H9 (cell line): Measurements from ENCODE around the gene TKTL1. TPM values are rescaled to one million over a fixed set of nuclear protein-coding genes. Genes with fewer than 3 reads are reported as not detected.

Source experiments
- DNase-seq: peaks from one replicate; pipeline ENCODE4 v3.0.0-alpha.2; 2017
- H2AFZ ChIP-seq: one replicate; pipeline ENCODE4 v1.6.1; 2013; ENCODE audit warnings: mild to moderate bottlenecking, low read length, control low read depth, moderate library complexity
- H2AK5ac ChIP-seq: 2 replicates; pipeline ENCODE4 v1.6.1; 2013; ENCODE audit warnings: low read length, control low read depth, mixed read lengths; ENCODE audit not compliant: insufficient read length
- H2BK120ac ChIP-seq: one replicate; pipeline ENCODE4 v1.6.1; 2013; ENCODE audit warnings: low read depth, mild to moderate bottlenecking, low read length, control low read depth, inconsistent platforms; ENCODE audit not compliant: poor library complexity, severe bottlenecking
- H2BK12ac ChIP-seq: 2 replicates; pipeline ENCODE4 v1.6.1; 2013; ENCODE audit warnings: low read length, control low read depth, mixed read lengths, low read depth; ENCODE audit not compliant: insufficient read length
- H2BK15ac ChIP-seq: 2 replicates; pipeline ENCODE4 v1.6.1; 2013; ENCODE audit warnings: low read depth, low read length, control low read depth
- H2BK20ac ChIP-seq: one replicate; pipeline ENCODE4 v1.6.1; 2013; ENCODE audit warnings: low read depth, mild to moderate bottlenecking, low read length, control low read depth, inconsistent platforms; ENCODE audit not compliant: poor library complexity, severe bottlenecking
- H2BK5ac ChIP-seq: 2 replicates; pipeline ENCODE4 v1.6.1; 2013; ENCODE audit warnings: low read length, control low read depth, mixed read lengths; ENCODE audit not compliant: insufficient read length
- H3K14ac ChIP-seq: 2 replicates; pipeline ENCODE4 v1.6.1; 2013; ENCODE audit warnings: low read length, control low read depth; ENCODE audit not compliant: insufficient read depth
- H3K18ac ChIP-seq: 2 replicates; pipeline ENCODE4 v1.6.1; 2013; ENCODE audit warnings: low read depth, mild to moderate bottlenecking, mixed read lengths, low read length, control low read depth; ENCODE audit not compliant: insufficient read length
- H3K23ac ChIP-seq: 2 replicates; pipeline ENCODE4 v1.6.1; 2013; ENCODE audit warnings: low read length, control low read depth, mixed read lengths, low read depth; ENCODE audit not compliant: insufficient read length
- H3K23me2 ChIP-seq: 2 replicates; pipeline ENCODE4 v1.6.1; 2013; ENCODE audit warnings: low read depth, mild to moderate bottlenecking, mixed read lengths, low read length, control low read depth; ENCODE audit not compliant: insufficient read length, poor library complexity, severe bottlenecking
- H3K27ac ChIP-seq: 2 replicates; pipeline ENCODE4 v1.5.1; 2013; ENCODE audit warnings: low read length, control low read depth, mixed read lengths, low read depth; ENCODE audit not compliant: insufficient read length
- H3K27me3 ChIP-seq: 2 replicates; pipeline ENCODE4 v1.6.1; 2013; ENCODE audit warnings: low read length, control low read depth, inconsistent platforms; ENCODE audit not compliant: insufficient read depth
- H3K4ac ChIP-seq: 2 replicates; pipeline ENCODE4 v1.6.1; 2013; ENCODE audit warnings: low read depth, mild to moderate bottlenecking, control low read depth, inconsistent platforms, low read length, moderate library complexity
- H3K4me1 ChIP-seq: 2 replicates; pipeline ENCODE4 v1.6.1; 2013; ENCODE audit warnings: low read length, control low read depth, inconsistent platforms; ENCODE audit not compliant: insufficient read depth
- H3K4me2 ChIP-seq: 2 replicates; pipeline ENCODE4 v1.6.1; 2013; ENCODE audit warnings: low read length, control low read depth, mixed read lengths; ENCODE audit not compliant: insufficient read length, insufficient read depth
- H3K56ac ChIP-seq: 2 replicates; pipeline ENCODE4 v1.6.1; 2013; ENCODE audit warnings: low read depth, mild to moderate bottlenecking, mixed read lengths, low read length, control low read depth; ENCODE audit not compliant: insufficient read length
- H3K79me1 ChIP-seq: 2 replicates; pipeline ENCODE4 v1.6.1; 2013; ENCODE audit warnings: low read depth, mild to moderate bottlenecking, moderate library complexity, low read length, control low read depth, inconsistent platforms; ENCODE audit not compliant: insufficient read depth, poor library complexity, severe bottlenecking
- H3K79me2 ChIP-seq: 2 replicates; pipeline ENCODE4 v1.6.1; 2013; ENCODE audit warnings: low read length, control low read depth, inconsistent platforms; ENCODE audit not compliant: insufficient read depth
- H3K9ac ChIP-seq: 2 replicates; pipeline ENCODE4 v1.6.1; 2013; ENCODE audit warnings: low read length, control low read depth, mixed read lengths; ENCODE audit not compliant: insufficient read length; ENCODE audit errors: extremely low read depth
- H3K9me3 ChIP-seq: one replicate; pipeline ENCODE4 v1.6.1; 2013; ENCODE audit warnings: low read depth, low read length, inconsistent platforms; ENCODE audit not compliant: control insufficient read depth
- H3T11ph ChIP-seq: one replicate; pipeline ENCODE4 v1.6.1; 2013; ENCODE audit warnings: mild to moderate bottlenecking, low read length, control low read depth, inconsistent platforms
- H4K20me1 ChIP-seq: one replicate; pipeline ENCODE4 v1.6.1; 2013; ENCODE audit not compliant: control insufficient read depth, insufficient read length, insufficient read depth
- H4K5ac ChIP-seq: 2 replicates; pipeline ENCODE4 v1.6.1; 2013; ENCODE audit warnings: low read depth, mild to moderate bottlenecking, mixed read lengths, low read length, control low read depth; ENCODE audit not compliant: insufficient read length
- H4K8ac ChIP-seq: replicated peaks from 2 replicates; pipeline ENCODE4 v1.6.1; 2013; ENCODE audit warnings: low read length, control low read depth, mixed read lengths, low read depth; ENCODE audit not compliant: insufficient read length
- H4K91ac ChIP-seq: 2 replicates; pipeline ENCODE4 v1.6.1; 2013; ENCODE audit warnings: low read depth, mild to moderate bottlenecking, moderate library complexity, mixed read lengths, low read length, control low read depth; ENCODE audit not compliant: insufficient read length
- H3K27ac Mint-ChIP-seq, 3 experiments: 2 replicates in 2 of 3; 3 replicates in 1 of 3; pipeline ENCODE4 v1.8.0; 2020 to 2021; ENCODE audit warnings: mixed read lengths in 3 of 3, mild to moderate bottlenecking in 1 of 3, moderate library complexity in 1 of 3
- H3K27me3 Mint-ChIP-seq: 2 replicates; pipeline ENCODE4 v1.8.0; 2021; ENCODE audit warnings: low read depth, mild to moderate bottlenecking, moderate library complexity, mixed read lengths
- H3K36me3 Mint-ChIP-seq, 3 experiments: 2 replicates in 2 of 3; 3 replicates in 1 of 3; pipeline ENCODE4 v1.8.0; 2020 to 2021; ENCODE audit warnings: low read depth in 3 of 3, mixed read lengths in 3 of 3; ENCODE audit not compliant: insufficient read depth in 1 of 3
- H3K4me1 Mint-ChIP-seq, 2 experiments: 2 replicates each; pipeline ENCODE4 v1.8.0; 2020; ENCODE audit warnings: mixed read lengths in 2 of 2
- H3K4me3 Mint-ChIP-seq, 2 experiments: 2 replicates in 1 of 2; 3 replicates in 1 of 2; pipeline ENCODE4 v1.8.0; 2020 to 2021; ENCODE audit warnings: mild to moderate bottlenecking in 2 of 2, mixed read lengths in 2 of 2, moderate library complexity in 1 of 2
- H3K9me3 Mint-ChIP-seq, 2 experiments: 2 replicates in 1 of 2; 3 replicates in 1 of 2; pipeline ENCODE4 v1.8.0; 2020; ENCODE audit warnings: mild to moderate bottlenecking in 2 of 2, mixed read lengths in 2 of 2, moderate library complexity in 1 of 2
- CTCF ChIP-seq: fragments of 200-600 bp; sonication (generic); conservative IDR thresholded peaks from 3 replicates; pipeline ENCODE4 v1.8.0; 2021; ENCODE audit warnings: antibody characterized with exemption, mild to moderate bottlenecking
- WGBS: extraction: QIAGEN DNeasy Blood & Tissue Kit; methylation state at CpG from one replicate; pipeline ENCODE4 v1.1.7; 2013; ENCODE audit warnings: missing lambda C conversion rate, low lambda C conversion rate, mixed read lengths; ENCODE audit not compliant: insufficient read length; ENCODE audit errors: extremely low coverage; 5-methylcytosine and 5-hydroxymethylcytosine counted together
- total RNA-seq: library from RNA; stranded (reverse); gene quantifications from 2 replicates; pipeline ENCODE4 v1.2.1, GENCODE V29; 2021

The TKTL1 gene
- total RNA-seq, 1 experiment from 2014 or later, result not detected

- Histone ChIP-seq H3K27me3 (no peaks in the 10 kb centered on the region), H2BK12ac (no peak overlapping the region), H3T11ph (no peak overlapping the region), H3K79me2 (no peaks in the 10 kb centered on the region), H3K4ac (no peak overlapping the region), H3K4me2 (no peak overlapping the region), H4K5ac (no peak overlapping the region), H3K9me3 (peaks cover 47% of the 10 kb centered on the region), H2BK120ac (no peak overlapping the region), H3K27ac (no peak overlapping the region), H2BK5ac (no peak overlapping the region), H2BK15ac (no peak overlapping the region), H3K23ac (no peak overlapping the region), H4K20me1 (no peaks in the 10 kb centered on the region), H3K23me2 (no peaks in the 10 kb centered on the region), H3K9ac (no peak overlapping the region), H2AFZ (no peak overlapping the region), H3K14ac (no peak overlapping the region), H4K91ac (no peak overlapping the region), H3K79me1 (no peaks in the 10 kb centered on the region), H3K4me1 (no peaks in the 10 kb centered on the region), H2BK20ac (no peak overlapping the region), H3K56ac (no peak overlapping the region), H4K8ac (no peak overlapping the region), H3K18ac (no peak overlapping the region), H2AK5ac (no peak overlapping the region)
- peaks cover 0 to 9% of the 10 kb centered on the region in 2 experiments; a peak in 2 of 4 replicates for H3K4me1 Mint-ChIP-seq
- H3K36me3 Mint-ChIP-seq, result peaks cover 0 to 2% (median 0%) of the 10 kb centered on the region in 3 experiments; a peak in 2 of 7 replicates
- no peak overlapping the region for H3K4me3 Mint-ChIP-seq
- H3K27ac Mint-ChIP-seq, result no peak overlapping the region
- no CpG with 5 or more reads among the region's 3 CpGs for WGBS
- no peak for DNase-seq
- peaks cover 78 to 83% of the 10 kb centered on the region in 2 experiments for H3K9me3 Mint-ChIP-seq
- peaks cover 12% of the 10 kb centered on the region for H3K27me3 Mint-ChIP-seq
- no peak for TF ChIP-seq CTCF
Measured at GRCh38 chrX:154315416-154315815, 19.8 kb downstream of the TKTL1 start.
